ENCODE measurements around the gene EDAR.

The EDAR gene

GRCh38 chr2:108909275-108909823 is 79.7 kb downstream of the EDAR start:
- Histone ChIP-seq H3K27ac (ENCODE audit: insufficient read depth in 1 of 2, low read depth in 1 of 2, low read length in 2 of 2, poor library complexity in 1 of 2, severe bottlenecking in 2 of 2) (no peak overlapping the region), H3K4me3 (ENCODE audit: control insufficient read depth in 1 of 7, extremely low read depth in 1 of 7, insufficient read depth in 4 of 7, low read depth in 2 of 7, low read length in 6 of 7) (no peak overlapping the region), H3K4me1 (ENCODE audit: control extremely low read depth in 1 of 4, control insufficient read depth in 4 of 4, insufficient read depth in 4 of 4, low read length in 3 of 4) (peaks cover 0 to 10% (median 3%) of the 10 kb centered on the region in 4 experiments), H3K9me3 (ENCODE audit: control extremely low read depth in 1 of 5, control insufficient read depth in 4 of 5, insufficient read depth in 2 of 5, low read depth in 1 of 5, low read length in 4 of 5) (no peaks in the 10 kb centered on the region), H3K27me3 (replicated peaks in 2 of 5; ENCODE audit: control insufficient read depth in 4 of 5, insufficient read depth in 5 of 5, low read length in 4 of 5) (no peaks in the 10 kb centered on the region), H3K36me3 (ENCODE audit: control insufficient read depth in 4 of 4, insufficient read depth in 4 of 4, low read length in 3 of 4) (no peaks in the 10 kb centered on the region)
- no peak for DNase-seq
- 90% methylated on average over 7 of the region's 9 CpGs for WGBS (ENCODE audit: insufficient coverage)
- CTCF ChIA-PET = no interaction called here
- POLR2A ChIA-PET = interaction anchor here (0.5 kb wide), 1 partner anchor 27 kb away, joined by 3 read pairs; no protein-coding TSS in a partner anchor

DNA sequence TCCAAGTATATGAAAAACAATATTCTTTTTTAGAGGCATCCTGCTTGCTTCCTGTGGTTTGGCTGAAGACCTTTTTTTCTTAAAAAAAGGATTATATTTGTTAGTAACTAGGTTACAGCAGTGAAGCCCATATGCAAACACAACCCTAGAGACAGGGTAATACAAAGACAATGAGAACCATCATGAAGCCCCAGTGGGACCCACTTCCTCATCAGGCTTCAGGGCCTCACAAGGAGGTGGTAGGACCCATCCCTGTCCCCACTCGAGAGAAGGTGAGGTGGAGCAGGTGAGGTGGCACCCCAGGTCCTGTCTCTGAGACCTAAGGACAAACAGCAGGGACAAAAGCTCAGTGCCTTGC is 80.3 kb downstream of the EDAR start:
- H3K27ac ChIP-seq (ENCODE audit: insufficient read depth in 1 of 2, low read depth in 1 of 2, low read length in 2 of 2, poor library complexity in 1 of 2, severe bottlenecking in 2 of 2) = no peak overlapping the region
- DNase-seq = peak in 2 of 3 donors; percentile 42 to 59
- ChIA-PET CTCF (no interaction called here), POLR2A (no interaction called here)
- H3K4me1 ChIP-seq (ENCODE audit: control extremely low read depth in 1 of 4, control insufficient read depth in 4 of 4, insufficient read depth in 4 of 4, low read length in 3 of 4) = peaks cover 0 to 10% (median 3%) of the 10 kb centered on the region in 4 experiments
- H3K9me3 ChIP-seq (ENCODE audit: control extremely low read depth in 1 of 5, control insufficient read depth in 4 of 5, insufficient read depth in 2 of 5, low read depth in 1 of 5, low read length in 4 of 5) = no peaks in the 10 kb centered on the region
- H3K4me3 ChIP-seq (ENCODE audit: control insufficient read depth in 1 of 7, extremely low read depth in 1 of 7, insufficient read depth in 4 of 7, low read depth in 2 of 7, low read length in 6 of 7) = no peak overlapping the region
- no CpG with 5 or more reads among the region's 1 CpG for WGBS (ENCODE audit: insufficient coverage)
- no peaks in the 10 kb centered on the region for H3K36me3 ChIP-seq (ENCODE audit: control insufficient read depth in 4 of 4, insufficient read depth in 4 of 4, low read length in 3 of 4)
- H3K27me3 ChIP-seq (replicated peaks in 2 of 5; ENCODE audit: control insufficient read depth in 4 of 5, insufficient read depth in 5 of 5, low read length in 4 of 5) = no peaks in the 10 kb centered on the region

DNA sequence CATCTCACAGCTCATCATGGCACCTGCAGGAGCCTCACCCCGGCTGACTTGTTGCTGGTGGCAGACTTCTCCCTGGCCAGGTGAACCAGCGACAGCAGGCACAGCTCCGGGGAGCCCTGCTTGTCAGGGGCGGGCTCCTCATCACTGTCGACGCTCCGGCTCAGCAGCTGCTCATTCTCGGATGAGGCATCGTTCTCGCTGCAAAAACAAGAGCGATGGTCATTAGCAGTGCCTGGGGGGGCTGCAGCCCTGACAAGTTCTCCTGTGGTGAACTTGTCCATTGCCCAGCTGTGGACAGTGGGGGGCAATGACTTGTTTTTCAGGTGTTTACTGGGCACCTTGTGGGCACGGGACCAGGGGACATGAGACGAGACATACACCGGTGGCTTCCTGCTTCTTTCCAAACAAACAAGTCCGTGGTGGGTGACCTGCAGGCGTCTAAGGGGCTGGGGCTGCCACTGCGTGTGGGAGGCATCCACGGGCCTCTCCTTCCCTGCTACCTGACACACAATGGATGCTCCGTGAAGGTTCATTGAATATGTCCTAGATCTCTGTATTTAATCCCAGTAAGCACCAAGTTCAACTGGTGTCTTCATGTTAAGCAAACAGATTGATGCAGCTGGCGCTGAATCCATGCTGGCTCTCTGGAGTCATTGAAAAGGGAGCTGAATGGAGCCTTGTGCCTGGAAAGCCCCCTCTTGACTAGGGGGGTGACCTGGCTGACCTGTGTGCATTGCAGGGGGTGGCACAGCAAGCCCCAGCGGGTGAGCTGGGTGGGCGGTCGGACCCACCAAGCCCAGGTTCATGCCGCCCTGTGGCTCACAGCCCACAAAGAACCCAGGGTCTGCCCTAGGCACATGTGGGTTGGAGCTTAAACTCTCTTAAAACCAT is 81.0 kb downstream of the EDAR start:
- Histone ChIP-seq H3K27me3 (replicated peaks in 2 of 5; ENCODE audit: control insufficient read depth in 4 of 5, insufficient read depth in 5 of 5, low read length in 4 of 5) (no peaks in the 10 kb centered on the region), H3K4me1 (ENCODE audit: control extremely low read depth in 1 of 4, control insufficient read depth in 4 of 4, insufficient read depth in 4 of 4, low read length in 3 of 4) (peaks cover 0 to 10% (median 3%) of the 10 kb centered on the region in 4 experiments), H3K36me3 (ENCODE audit: control insufficient read depth in 4 of 4, insufficient read depth in 4 of 4, low read length in 3 of 4) (no peaks in the 10 kb centered on the region), H3K9me3 (ENCODE audit: control extremely low read depth in 1 of 5, control insufficient read depth in 4 of 5, insufficient read depth in 2 of 5, low read depth in 1 of 5, low read length in 4 of 5) (no peaks in the 10 kb centered on the region), H3K4me3 (ENCODE audit: control insufficient read depth in 1 of 7, extremely low read depth in 1 of 7, insufficient read depth in 4 of 7, low read depth in 2 of 7, low read length in 6 of 7) (no peak overlapping the region), H3K27ac (ENCODE audit: insufficient read depth in 1 of 2, low read depth in 1 of 2, low read length in 2 of 2, poor library complexity in 1 of 2, severe bottlenecking in 2 of 2) (no peak overlapping the region)
- CTCF ChIA-PET = no interaction called here
- DNase-seq = no peak
- WGBS (ENCODE audit: insufficient coverage) = 95% methylated on average over 20 of the region's 24 CpGs
- POLR2A ChIA-PET = no interaction called here

- Histone ChIP-seq H3K36me3 (ENCODE audit: control insufficient read depth in 4 of 4, insufficient read depth in 4 of 4, low read length in 3 of 4) (no peaks in the 10 kb centered on the region), H3K4me1 (ENCODE audit: control extremely low read depth in 1 of 4, control insufficient read depth in 4 of 4, insufficient read depth in 4 of 4, low read length in 3 of 4) (peaks cover 0 to 10% (median 3%) of the 10 kb centered on the region in 4 experiments), H3K9me3 (ENCODE audit: control extremely low read depth in 1 of 5, control insufficient read depth in 4 of 5, insufficient read depth in 2 of 5, low read depth in 1 of 5, low read length in 4 of 5) (peaks cover 0 to 1% (median 0%) of the 10 kb centered on the region in 5 experiments), H3K4me3 (ENCODE audit: control insufficient read depth in 1 of 7, extremely low read depth in 1 of 7, insufficient read depth in 4 of 7, low read depth in 2 of 7, low read length in 6 of 7) (no peak overlapping the region), H3K27ac (ENCODE audit: insufficient read depth in 1 of 2, low read depth in 1 of 2, low read length in 2 of 2, poor library complexity in 1 of 2, severe bottlenecking in 2 of 2) (no peak overlapping the region), H3K27me3 (replicated peaks in 2 of 5; ENCODE audit: control insufficient read depth in 4 of 5, insufficient read depth in 5 of 5, low read length in 4 of 5) (no peaks in the 10 kb centered on the region)
- 87% methylated on average over 15 of the region's 15 CpGs for WGBS (ENCODE audit: insufficient coverage)
- POLR2A ChIA-PET = no interaction called here
- CTCF ChIA-PET = no interaction called here
- no peak for DNase-seq
These were observed 82.5 kb downstream of the EDAR start for GRCh38 chr2:108906403-108907077.

- peaks cover 0 to 3% (median 0%) of the 10 kb centered on the region in 5 experiments for H3K9me3 ChIP-seq (ENCODE audit: control extremely low read depth in 1 of 5, control insufficient read depth in 4 of 5, insufficient read depth in 2 of 5, low read depth in 1 of 5, low read length in 4 of 5)
- 91% methylated on average over 13 of the region's 13 CpGs for WGBS (ENCODE audit: insufficient coverage)
- no peak overlapping the region for H3K27ac ChIP-seq (ENCODE audit: insufficient read depth in 1 of 2, low read depth in 1 of 2, low read length in 2 of 2, poor library complexity in 1 of 2, severe bottlenecking in 2 of 2)
- H3K4me1 ChIP-seq (ENCODE audit: control extremely low read depth in 1 of 4, control insufficient read depth in 4 of 4, insufficient read depth in 4 of 4, low read length in 3 of 4) = peaks cover 0 to 10% (median 3%) of the 10 kb centered on the region in 4 experiments
- H3K27me3 ChIP-seq (replicated peaks in 2 of 5; ENCODE audit: control insufficient read depth in 4 of 5, insufficient read depth in 5 of 5, low read length in 4 of 5) = no peaks in the 10 kb centered on the region
- no peaks in the 10 kb centered on the region for H3K36me3 ChIP-seq (ENCODE audit: control insufficient read depth in 4 of 4, insufficient read depth in 4 of 4, low read length in 3 of 4)
- CTCF ChIA-PET = no interaction called here
- no peak overlapping the region for H3K4me3 ChIP-seq (ENCODE audit: control insufficient read depth in 1 of 7, extremely low read depth in 1 of 7, insufficient read depth in 4 of 7, low read depth in 2 of 7, low read length in 6 of 7)
- DNase-seq = no peak
- POLR2A ChIA-PET = no interaction called here
These were observed 83.1 kb downstream of the EDAR start for GRCh38 chr2:108905906-108906305.

- H3K36me3 ChIP-seq (ENCODE audit: control insufficient read depth in 4 of 4, insufficient read depth in 4 of 4, low read length in 3 of 4) = no peaks in the 10 kb centered on the region
These were observed 83.8 kb downstream of the EDAR start for GRCh38 chr2:108905176-108905575.

DNA sequence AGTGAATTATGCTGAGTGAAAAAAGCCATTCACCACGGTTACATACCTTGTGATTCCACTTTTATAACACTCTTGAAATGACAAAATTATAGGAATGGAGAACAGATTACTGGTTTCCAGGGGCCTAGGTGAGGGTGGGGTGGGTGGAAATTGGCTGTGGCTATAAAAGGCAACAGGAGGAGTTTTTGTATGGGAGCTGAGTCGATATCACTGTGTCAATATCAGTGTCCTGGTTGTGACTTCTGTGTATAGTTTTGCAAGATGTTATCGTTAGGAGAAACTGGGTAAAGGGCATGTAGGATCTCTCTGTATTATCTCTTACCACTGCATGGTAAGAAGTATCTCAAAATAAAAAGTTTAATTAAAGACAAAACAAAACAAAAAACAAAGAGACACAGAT is 84.3 kb downstream of the EDAR start:
- Histone ChIP-seq H3K4me1 (ENCODE audit: control extremely low read depth in 1 of 4, control insufficient read depth in 4 of 4, insufficient read depth in 4 of 4, low read length in 3 of 4) (peaks cover 0 to 10% (median 3%) of the 10 kb centered on the region in 4 experiments), H3K36me3 (ENCODE audit: control insufficient read depth in 4 of 4, insufficient read depth in 4 of 4, low read length in 3 of 4) (no peaks in the 10 kb centered on the region), H3K9me3 (ENCODE audit: control extremely low read depth in 1 of 5, control insufficient read depth in 4 of 5, insufficient read depth in 2 of 5, low read depth in 1 of 5, low read length in 4 of 5) (peaks cover 0 to 5% (median 0%) of the 10 kb centered on the region in 5 experiments), H3K4me3 (ENCODE audit: control insufficient read depth in 1 of 7, extremely low read depth in 1 of 7, insufficient read depth in 4 of 7, low read depth in 2 of 7, low read length in 6 of 7) (no peak overlapping the region), H3K27ac (ENCODE audit: insufficient read depth in 1 of 2, low read depth in 1 of 2, low read length in 2 of 2, poor library complexity in 1 of 2, severe bottlenecking in 2 of 2) (no peak overlapping the region), H3K27me3 (replicated peaks in 2 of 5; ENCODE audit: control insufficient read depth in 4 of 5, insufficient read depth in 5 of 5, low read length in 4 of 5) (no peaks in the 10 kb centered on the region)
- no CpG with 5 or more reads among the region's 3 CpGs for WGBS (ENCODE audit: insufficient coverage)
- no peak for DNase-seq
- CTCF ChIA-PET = no interaction called here
- POLR2A ChIA-PET = no interaction called here

More at GRCh38 chr2:108905176-108905575, 83.8 kb downstream of the EDAR start:
- WGBS (ENCODE audit: insufficient coverage) = 93% methylated on average over 3 of the region's 3 CpGs
- H3K4me1 ChIP-seq (ENCODE audit: control extremely low read depth in 1 of 4, control insufficient read depth in 4 of 4, insufficient read depth in 4 of 4, low read length in 3 of 4) = peaks cover 0 to 10% (median 3%) of the 10 kb centered on the region in 4 experiments
- DNase-seq = no peak
- POLR2A ChIA-PET = no interaction called here
- CTCF ChIA-PET = no interaction called here
- no peak overlapping the region for H3K4me3 ChIP-seq (ENCODE audit: control insufficient read depth in 1 of 7, extremely low read depth in 1 of 7, insufficient read depth in 4 of 7, low read depth in 2 of 7, low read length in 6 of 7)
- no peak overlapping the region for H3K27ac ChIP-seq (ENCODE audit: insufficient read depth in 1 of 2, low read depth in 1 of 2, low read length in 2 of 2, poor library complexity in 1 of 2, severe bottlenecking in 2 of 2)
- H3K27me3 ChIP-seq (replicated peaks in 2 of 5; ENCODE audit: control insufficient read depth in 4 of 5, insufficient read depth in 5 of 5, low read length in 4 of 5) = no peaks in the 10 kb centered on the region
- peaks cover 0 to 5% (median 0%) of the 10 kb centered on the region in 5 experiments for H3K9me3 ChIP-seq (ENCODE audit: control extremely low read depth in 1 of 5, control insufficient read depth in 4 of 5, insufficient read depth in 2 of 5, low read depth in 1 of 5, low read length in 4 of 5)

Measured in common myeloid progenitor, CD34-positive (primary cell).